K562 (cell line): Measurements from ENCODE around the gene ITGB1BP2. TPM values are rescaled to one million over a fixed set of nuclear protein-coding genes. Genes with fewer than 3 reads are reported as not detected.

Source experiments
- CBX8 ChIP-seq: fragments of 200-600 bp; sonication (generic); IDR thresholded peaks from 2 replicates; pipeline ENCODE4 v1.6.1; 2012; ENCODE audit warnings: borderline replicate concordance, mixed run types, low read depth, mild to moderate bottlenecking, moderate library complexity, mixed read lengths, low read length, control low read depth, inconsistent platforms; ENCODE audit not compliant: poor library complexity, severe bottlenecking; ENCODE audit errors: extremely low read depth
- ELF4 ChIP-seq: fragments of 450-650 bp; formaldehyde crosslinking; IDR thresholded peaks from 2 replicates; pipeline ENCODE4 v1.4.0; 2022; ENCODE audit warnings: missing genetic modification characterization
- FUS ChIP-seq: fragments of 200-400 bp; formaldehyde crosslinking; optimal IDR thresholded peaks from 2 replicates; pipeline ENCODE3; 2017; ENCODE audit warnings: low read depth, low read length
- HDAC3 ChIP-seq: fragments of 450-650 bp; IDR thresholded peaks from 2 replicates; pipeline ENCODE4 v1.6.1; 2018; ENCODE audit warnings: borderline replicate concordance, mild to moderate bottlenecking, moderate library complexity; ENCODE audit not compliant: partially characterized antibody
- HMG20A ChIP-seq: fragments of 450-650 bp; formaldehyde crosslinking; conservative IDR thresholded peaks from 2 replicates; pipeline ENCODE4 v1.4.0; 2020; ENCODE audit warnings: mild to moderate bottlenecking, mixed read lengths
- KLF6 ChIP-seq: fragments of 250-450 bp; sonication (Bioruptor Pico); IDR thresholded peaks from 2 replicates; pipeline ENCODE4 v1.4.0; 2020; ENCODE audit warnings: mild to moderate bottlenecking, moderate library complexity, borderline replicate concordance
- PHB2 ChIP-seq: fragments of 450-650 bp; IDR thresholded peaks from 2 replicates; pipeline ENCODE4 v1.6.1; 2017; ENCODE audit warnings: low read depth
- SMARCA5 ChIP-seq: fragments of 450-650 bp; IDR thresholded peaks from 2 replicates; pipeline ENCODE4 v1.6.1; 2016
- SMC3 ChIP-seq: conservative IDR thresholded peaks from 2 replicates; pipeline ENCODE4 v1.6.1; 2011; ENCODE audit warnings: low read depth, low read length, improper control_type of control experiment; ENCODE audit not compliant: insufficient read depth
- SRSF1 ChIP-seq: fragments of 200-400 bp; formaldehyde crosslinking; IDR thresholded peaks from 2 replicates; pipeline ENCODE4 v1.6.1; 2017; ENCODE audit warnings: mild to moderate bottlenecking, low read depth, low read length, moderate library complexity
- ZBED1 ChIP-seq: IDR thresholded peaks from 2 replicates; pipeline ENCODE4 v1.6.1; 2014
- ZBTB5 ChIP-seq: fragments of 450-650 bp; IDR thresholded peaks from 2 replicates; pipeline ENCODE4 v1.6.1; 2017; ENCODE audit warnings: antibody characterized with exemption
- ZKSCAN8 ChIP-seq: fragments of 200-800 bp; sonication (Bioruptor generic); IDR thresholded peaks from 2 replicates; pipeline ENCODE4 v1.6.1; 2016; ENCODE audit warnings: missing genetic modification characterization, missing compliant biosample characterization
- ZNF639 ChIP-seq, 2 experiments: fragments of 200-800 bp in 1 of 2; sonication (Bioruptor generic) in 1 of 2; sonication (generic) in 1 of 2; formaldehyde crosslinking in 1 of 2; IDR thresholded peaks in 1 of 2; conservative IDR thresholded peaks in 1 of 2; 2 replicates each; pipeline versions ENCODE4 v1.5.0 to v1.6.1; 2016 to 2020; ENCODE audit warnings: missing compliant biosample characterization in 1 of 2, missing genetic modification characterization in 1 of 2, missing genetic modification reagents in 1 of 2
- ZNF76 ChIP-seq: fragments of 250-450 bp; sonication (Bioruptor Pico); IDR thresholded peaks from 2 replicates; pipeline ENCODE4 v1.4.0; 2020; ENCODE audit warnings: mild to moderate bottlenecking, moderate library complexity, borderline replicate concordance
- polyA plus RNA-seq, 8 experiments: library from polyadenylated mRNA; depleted of rRNA in 4 of 8; stranded (reverse) in 5 of 8; unstranded in 3 of 8; fragments of >200 nt; fragmentation: Nextera tagmentation in 2 of 8; fragmentation: Illumina TruSeq in 1 of 8; extraction: Ambion mirVana in 2 of 8; extraction: Trizol in 1 of 8; gene quantifications; 2 replicates each; pipeline versions ENCODE4 v1.2.1 to v1.2.3, GENCODE V29; 2011 to 2014; ENCODE audit warnings: inconsistent platforms in 1 of 8, missing spikeins in 1 of 8
- total RNA-seq, 7 experiments: library from RNA; depleted of rRNA in 6 of 7; stranded (reverse); fragments of >200 nt in 6 of 7; fragmentation: Illumina TruSeq in 2 of 7; extraction: Trizol in 2 of 7; gene quantifications; 2 replicates each; pipeline versions ENCODE4 v1.2.1 to v1.2.3, GENCODE V29; 2011 to 2021; ENCODE audit warnings: low replicate concordance in 1 of 7
- TF ChIP-seq, protein P1 (sequence below): fragments of 450-650 bp; IDR thresholded peaks from 2 replicates; pipeline ENCODE4 v1.6.1; 2016; ENCODE audit warnings: borderline replicate concordance
- TF ChIP-seq, protein P2 (sequence below): fragments of 250-450 bp; sonication (Bioruptor Pico); IDR thresholded peaks from 2 replicates; pipeline ENCODE4 v1.9.0; 2021; ENCODE audit warnings: mild to moderate bottlenecking, inconsistent platforms
- TF ChIP-seq, protein P3 (sequence below): fragments of 250-450 bp; sonication (Bioruptor Pico); IDR thresholded peaks from 2 replicates; pipeline ENCODE4 v1.4.0; 2020

Gene ITGB1BP2
- total and polyA plus RNA-seq, 9 of the 15 experiments (the other 6 are each of a cell fraction or from before 2014, with no cell fraction given) = 1.6 to 4.0 (median 1.9) TPM

GRCh38 chrX:71283403-71284143, 18.0 kb upstream of the ITGB1BP2 start, which contains the start of gene NONO (continued):
- TF ChIP-seq ZNF639 (CRISPR knock-in tag; conservative IDR thresholded peaks at IDR 0.05 in 1 of 2, IDR thresholded peaks at IDR 0.05 in 1 of 2) (peak in 1 of 2 experiments; percentile 40; a peak in 1 of 4 replicates), ZKSCAN8 (CRISPR knock-in tag) (no peak), ZBED1 (no peak), HMG20A (no peak), SMC3 (no peak), ELF4 (CRISPR knock-in tag) (no peak), PHB2 (no peak), SRSF1 (no peak), FUS (no peak), ZBTB5 (0 out of 2 replicates have a peak, but pooled peaks have one; percentile 16), CBX8 (no peak), HDAC3 (no peak), SMARCA5 (no peak), KLF6 (no peak), ZNF76 (no peak)
- TF ChIP-seq, protein P1, sequence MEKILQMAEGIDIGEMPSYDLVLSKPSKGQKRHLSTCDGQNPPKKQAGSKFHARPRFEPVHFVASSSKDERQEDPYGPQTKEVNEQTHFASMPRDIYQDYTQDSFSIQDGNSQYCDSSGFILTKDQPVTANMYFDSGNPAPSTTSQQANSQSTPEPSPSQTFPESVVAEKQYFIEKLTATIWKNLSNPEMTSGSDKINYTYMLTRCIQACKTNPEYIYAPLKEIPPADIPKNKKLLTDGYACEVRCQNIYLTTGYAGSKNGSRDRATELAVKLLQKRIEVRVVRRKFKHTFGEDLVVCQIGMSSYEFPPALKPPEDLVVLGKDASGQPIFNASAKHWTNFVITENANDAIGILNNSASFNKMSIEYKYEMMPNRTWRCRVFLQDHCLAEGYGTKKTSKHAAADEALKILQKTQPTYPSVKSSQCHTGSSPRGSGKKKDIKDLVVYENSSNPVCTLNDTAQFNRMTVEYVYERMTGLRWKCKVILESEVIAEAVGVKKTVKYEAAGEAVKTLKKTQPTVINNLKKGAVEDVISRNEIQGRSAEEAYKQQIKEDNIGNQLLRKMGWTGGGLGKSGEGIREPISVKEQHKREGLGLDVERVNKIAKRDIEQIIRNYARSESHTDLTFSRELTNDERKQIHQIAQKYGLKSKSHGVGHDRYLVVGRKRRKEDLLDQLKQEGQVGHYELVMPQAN = peak; percentile 60; the same call in 1 of the 2 replicates
- TF ChIP-seq, protein P2, sequence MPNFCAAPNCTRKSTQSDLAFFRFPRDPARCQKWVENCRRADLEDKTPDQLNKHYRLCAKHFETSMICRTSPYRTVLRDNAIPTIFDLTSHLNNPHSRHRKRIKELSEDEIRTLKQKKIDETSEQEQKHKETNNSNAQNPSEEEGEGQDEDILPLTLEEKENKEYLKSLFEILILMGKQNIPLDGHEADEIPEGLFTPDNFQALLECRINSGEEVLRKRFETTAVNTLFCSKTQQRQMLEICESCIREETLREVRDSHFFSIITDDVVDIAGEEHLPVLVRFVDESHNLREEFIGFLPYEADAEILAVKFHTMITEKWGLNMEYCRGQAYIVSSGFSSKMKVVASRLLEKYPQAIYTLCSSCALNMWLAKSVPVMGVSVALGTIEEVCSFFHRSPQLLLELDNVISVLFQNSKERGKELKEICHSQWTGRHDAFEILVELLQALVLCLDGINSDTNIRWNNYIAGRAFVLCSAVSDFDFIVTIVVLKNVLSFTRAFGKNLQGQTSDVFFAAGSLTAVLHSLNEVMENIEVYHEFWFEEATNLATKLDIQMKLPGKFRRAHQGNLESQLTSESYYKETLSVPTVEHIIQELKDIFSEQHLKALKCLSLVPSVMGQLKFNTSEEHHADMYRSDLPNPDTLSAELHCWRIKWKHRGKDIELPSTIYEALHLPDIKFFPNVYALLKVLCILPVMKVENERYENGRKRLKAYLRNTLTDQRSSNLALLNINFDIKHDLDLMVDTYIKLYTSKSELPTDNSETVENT (CRISPR knock-in tag) = no peak
- TF ChIP-seq, protein P3, sequence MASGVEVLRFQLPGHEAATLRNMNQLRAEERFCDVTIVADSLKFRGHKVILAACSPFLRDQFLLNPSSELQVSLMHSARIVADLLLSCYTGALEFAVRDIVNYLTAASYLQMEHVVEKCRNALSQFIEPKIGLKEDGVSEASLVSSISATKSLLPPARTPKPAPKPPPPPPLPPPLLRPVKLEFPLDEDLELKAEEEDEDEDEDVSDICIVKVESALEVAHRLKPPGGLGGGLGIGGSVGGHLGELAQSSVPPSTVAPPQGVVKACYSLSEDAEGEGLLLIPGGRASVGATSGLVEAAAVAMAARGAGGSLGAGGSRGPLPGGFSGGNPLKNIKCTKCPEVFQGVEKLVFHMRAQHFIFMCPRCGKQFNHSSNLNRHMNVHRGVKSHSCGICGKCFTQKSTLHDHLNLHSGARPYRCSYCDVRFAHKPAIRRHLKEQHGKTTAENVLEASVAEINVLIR (CRISPR knock-in tag) = no peak
